ENCODE results near the gene PRSS38. TPM values are rescaled to one million over a fixed set of nuclear protein-coding genes. Genes with fewer than 3 reads are reported as not detected.
A peak's percentile ranks its signal among the peaks of the same experiment; 100 is the strongest.

Gene PRSS38
- total and polyA plus RNA-seq, 2 donors from 2014 or later = not detected

DNA sequence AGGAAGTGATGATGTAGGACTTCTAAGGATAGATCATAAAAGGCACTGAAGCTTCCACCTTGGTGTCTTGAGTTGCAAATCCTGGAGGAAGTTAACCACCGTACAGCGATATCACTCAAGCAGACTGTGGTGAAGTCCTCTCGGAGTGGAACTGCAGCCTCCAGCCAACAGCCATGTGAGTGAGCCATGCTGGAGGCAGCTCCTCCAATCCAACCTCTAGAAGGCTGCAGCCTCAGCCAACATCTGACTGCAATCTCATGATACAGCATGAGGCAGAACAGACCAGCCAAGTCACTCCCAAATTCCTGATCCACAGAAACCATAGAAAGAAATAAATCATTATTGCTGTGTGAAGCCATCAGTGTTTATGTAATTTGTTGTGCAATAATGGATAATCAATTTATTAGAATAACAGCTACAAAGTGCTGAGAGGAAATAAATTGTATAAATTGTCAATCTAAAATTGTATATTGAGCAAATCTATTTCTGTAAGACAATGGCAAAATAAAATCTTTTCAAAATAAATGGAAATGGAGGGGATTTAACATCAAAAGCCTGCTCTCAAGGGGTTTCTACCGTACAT lies 65.0 kb downstream of the PRSS38 start:
- FAIRE-seq (no peak), DNase-seq (peak in 1 of 5 donors; percentile 30)
- H3K4me1 ChIP-seq (ENCODE audit: control insufficient read depth in 2 of 3, insufficient read depth in 2 of 3, low read depth in 1 of 3, low read length in 3 of 3) = no peaks in the 10 kb centered on the region
- H3K36me3 ChIP-seq (ENCODE audit: control insufficient read depth in 2 of 3, insufficient read depth in 3 of 3, low read length in 3 of 3) = no peaks in the 10 kb centered on the region
- no peaks in the 10 kb centered on the region for H3K27me3 ChIP-seq (ENCODE audit: control insufficient read depth, insufficient read depth, low read length)
- H3K27ac ChIP-seq (ENCODE audit: low read depth in 2 of 2, low read length in 2 of 2) = no peak overlapping the region
- intact Hi-C loops (cut with DNase I) = no loop called here
- no peak overlapping the region for H3K4me3 ChIP-seq (ENCODE audit: low read length in 3 of 3)
- TF ChIP-seq, protein P1, sequence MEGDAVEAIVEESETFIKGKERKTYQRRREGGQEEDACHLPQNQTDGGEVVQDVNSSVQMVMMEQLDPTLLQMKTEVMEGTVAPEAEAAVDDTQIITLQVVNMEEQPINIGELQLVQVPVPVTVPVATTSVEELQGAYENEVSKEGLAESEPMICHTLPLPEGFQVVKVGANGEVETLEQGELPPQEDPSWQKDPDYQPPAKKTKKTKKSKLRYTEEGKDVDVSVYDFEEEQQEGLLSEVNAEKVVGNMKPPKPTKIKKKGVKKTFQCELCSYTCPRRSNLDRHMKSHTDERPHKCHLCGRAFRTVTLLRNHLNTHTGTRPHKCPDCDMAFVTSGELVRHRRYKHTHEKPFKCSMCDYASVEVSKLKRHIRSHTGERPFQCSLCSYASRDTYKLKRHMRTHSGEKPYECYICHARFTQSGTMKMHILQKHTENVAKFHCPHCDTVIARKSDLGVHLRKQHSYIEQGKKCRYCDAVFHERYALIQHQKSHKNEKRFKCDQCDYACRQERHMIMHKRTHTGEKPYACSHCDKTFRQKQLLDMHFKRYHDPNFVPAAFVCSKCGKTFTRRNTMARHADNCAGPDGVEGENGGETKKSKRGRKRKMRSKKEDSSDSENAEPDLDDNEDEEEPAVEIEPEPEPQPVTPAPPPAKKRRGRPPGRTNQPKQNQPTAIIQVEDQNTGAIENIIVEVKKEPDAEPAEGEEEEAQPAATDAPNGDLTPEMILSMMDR (IDR thresholded peaks at IDR 0.05; ENCODE audit: borderline replicate concordance, extremely low read depth, insufficient read depth) = no peak
- H3K9ac ChIP-seq (ENCODE audit: low read length in 3 of 3) = no peak overlapping the region
- H3K9me3 ChIP-seq (ENCODE audit: control insufficient read depth in 2 of 3, insufficient read depth in 1 of 3, low read length in 3 of 3) = no peaks in the 10 kb centered on the region

DNA sequence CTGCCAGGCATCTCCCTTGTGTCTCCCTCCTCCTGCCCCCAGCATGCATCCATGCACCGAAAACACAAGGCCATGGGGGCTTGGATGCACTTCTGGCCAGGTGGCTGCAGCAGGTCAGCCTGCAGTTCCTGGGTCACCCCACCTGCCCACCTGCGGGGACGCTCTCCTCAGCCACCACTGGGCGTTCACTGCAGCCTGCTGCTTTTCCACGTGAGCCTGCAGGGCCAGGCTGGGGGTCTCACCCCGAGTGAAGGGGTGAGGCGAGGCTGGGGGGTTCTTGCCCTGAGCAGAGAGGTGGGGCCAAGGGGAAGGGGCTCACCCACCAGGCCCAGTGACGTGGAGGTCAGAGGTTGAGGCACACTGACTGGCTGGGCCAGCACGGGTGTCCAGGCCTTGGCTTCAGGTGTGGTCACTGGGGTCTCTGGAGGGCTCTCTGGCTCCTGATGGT lies 67.6 kb downstream of the PRSS38 start:
- DNase-seq (no peak), FAIRE-seq (no peak)
- Histone ChIP-seq H3K27ac (ENCODE audit: low read depth in 2 of 2, low read length in 2 of 2) (no peak overlapping the region), H3K4me3 (ENCODE audit: low read length in 3 of 3) (no peak overlapping the region), H3K9me3 (ENCODE audit: control insufficient read depth in 2 of 3, insufficient read depth in 1 of 3, low read length in 3 of 3) (no peaks in the 10 kb centered on the region), H3K9ac (ENCODE audit: low read length in 3 of 3) (no peak overlapping the region), H3K27me3 (ENCODE audit: control insufficient read depth, insufficient read depth, low read length) (no peaks in the 10 kb centered on the region), H3K4me1 (ENCODE audit: control insufficient read depth in 2 of 3, insufficient read depth in 2 of 3, low read depth in 1 of 3, low read length in 3 of 3) (peaks cover 0 to 2% (median 0%) of the 10 kb centered on the region in 3 donors), H3K36me3 (ENCODE audit: control insufficient read depth in 2 of 3, insufficient read depth in 3 of 3, low read length in 3 of 3) (no peaks in the 10 kb centered on the region)
- TF ChIP-seq, protein P1 (IDR thresholded peaks at IDR 0.05; ENCODE audit: borderline replicate concordance, extremely low read depth, insufficient read depth) = no peak
- intact Hi-C loops (cut with DNase I) = no loop called here

DNA sequence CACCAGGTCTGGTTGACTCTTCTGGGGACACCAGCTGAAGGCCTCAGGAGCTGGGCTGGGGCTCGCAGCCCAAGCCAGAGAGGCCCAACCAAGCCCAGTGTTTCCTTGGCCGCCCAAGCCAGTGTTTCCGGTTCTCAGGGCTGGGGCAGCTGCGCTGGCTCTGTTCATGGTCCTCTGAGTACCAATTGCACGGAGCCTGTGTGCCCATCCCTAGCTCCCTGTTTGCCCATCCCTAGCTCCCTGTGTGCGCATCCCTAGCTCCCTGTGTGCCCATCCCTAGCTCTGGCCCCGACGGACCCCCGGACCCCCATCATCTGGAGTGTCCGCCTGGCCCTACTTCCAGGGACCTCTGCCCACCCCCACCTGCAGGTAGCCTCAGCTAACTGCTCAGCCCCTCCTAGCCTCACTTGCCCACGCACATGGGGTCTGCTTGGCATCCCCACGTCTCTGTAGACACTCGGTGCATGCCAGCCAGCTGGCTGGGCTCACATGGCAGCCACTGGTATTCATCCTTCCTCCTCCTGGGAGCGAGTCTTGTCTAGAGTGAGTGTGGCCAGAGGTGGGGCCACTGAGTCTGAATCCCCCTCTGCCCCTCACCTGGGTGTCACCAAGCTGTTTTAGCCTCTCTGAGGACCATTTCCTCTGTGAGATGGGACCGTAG lies 68.3 kb downstream of the PRSS38 start:
- Histone ChIP-seq H3K4me1 (ENCODE audit: control insufficient read depth in 2 of 3, insufficient read depth in 2 of 3, low read depth in 1 of 3, low read length in 3 of 3) (peaks cover 0 to 2% (median 0%) of the 10 kb centered on the region in 3 donors), H3K9me3 (ENCODE audit: control insufficient read depth in 2 of 3, insufficient read depth in 1 of 3, low read length in 3 of 3) (no peaks in the 10 kb centered on the region), H3K27me3 (ENCODE audit: control insufficient read depth, insufficient read depth, low read length) (no peaks in the 10 kb centered on the region), H3K9ac (ENCODE audit: low read length in 3 of 3) (no peak overlapping the region), H3K27ac (ENCODE audit: low read depth in 2 of 2, low read length in 2 of 2) (no peak overlapping the region), H3K4me3 (ENCODE audit: low read length in 3 of 3) (no peak overlapping the region), H3K36me3 (ENCODE audit: control insufficient read depth in 2 of 3, insufficient read depth in 3 of 3, low read length in 3 of 3) (no peaks in the 10 kb centered on the region)
- TF ChIP-seq, protein P1 (IDR thresholded peaks at IDR 0.05; ENCODE audit: borderline replicate concordance, extremely low read depth, insufficient read depth) = no peak
- DNase-seq = peak in 2 of 5 donors; percentile 7 to 49
- FAIRE-seq = no peak
- intact Hi-C loops (cut with DNase I) = no loop called here
